ENCODE measurements around the gene SWAP70.

Gene SWAP70

GRCh38 chr11:9651899-9652748 is 11.8 kb upstream of the SWAP70 start:
- no peak for ATAC-seq

GRCh38 chr11:9653871-9654270 is 10.0 kb upstream of the SWAP70 start:
- no peak for ATAC-seq

- no peak for ATAC-seq
These were observed 7.0 kb upstream of the SWAP70 start for GRCh38 chr11:9656864-9657263.

- no peak for ATAC-seq
These were observed 6.3 kb upstream of the SWAP70 start for GRCh38 chr11:9657531-9657930.

GRCh38 chr11:9660886-9661285 is 3.0 kb upstream of the SWAP70 start:
- ATAC-seq = no peak

GRCh38 chr11:9662273-9662672 is 1.6 kb upstream of the SWAP70 start:
- no peak for ATAC-seq

GRCh38 chr11:9664276-9665171 is 647 bp downstream of the SWAP70 start:
- ATAC-seq = peak; percentile 34 to 47

- ATAC-seq = no peak
These were observed 1.9 kb downstream of the SWAP70 start for GRCh38 chr11:9665749-9666148.

- no peak for ATAC-seq
These were observed 6.1 kb downstream of the SWAP70 start for GRCh38 chr11:9669954-9670353.

- ATAC-seq = no peak
These were observed 8.5 kb downstream of the SWAP70 start for GRCh38 chr11:9672288-9672916.

- no peak for ATAC-seq
These were observed 9.0 kb downstream of the SWAP70 start for GRCh38 chr11:9672918-9673317.

- no peak for ATAC-seq
These were observed 11.8 kb downstream of the SWAP70 start for GRCh38 chr11:9675691-9676090.

- ATAC-seq = no peak
These were observed 14.1 kb downstream of the SWAP70 start for GRCh38 chr11:9677951-9678350.

- no peak for ATAC-seq
These were observed 14.7 kb downstream of the SWAP70 start for GRCh38 chr11:9678576-9678975.

GRCh38 chr11:9680028-9680427 is 16.2 kb downstream of the SWAP70 start:
- no peak for ATAC-seq

GRCh38 chr11:9681583-9682372 is 17.9 kb downstream of the SWAP70 start:
- ATAC-seq = peak; percentile 24 to 51

GRCh38 chr11:9687711-9688477 is 24.0 kb downstream of the SWAP70 start:
- ATAC-seq = no peak

- ATAC-seq = peak; percentile 89
These were observed 25.0 kb downstream of the SWAP70 start for GRCh38 chr11:9688716-9689511.

- ATAC-seq = no peak
These were observed 25.8 kb downstream of the SWAP70 start for GRCh38 chr11:9689721-9690120.

- peak; percentile 57 for ATAC-seq
These were observed 28.0 kb downstream of the SWAP70 start for GRCh38 chr11:9691865-9692264.

- no peak for ATAC-seq
These were observed 28.8 kb downstream of the SWAP70 start for GRCh38 chr11:9692691-9693090.

Data from activated CD4-positive, CD25-positive, alpha-beta regulatory T cell treated with anti-CD3 and anti-CD28 coated beads, Interleukin-2, amount 50 U/mL, for 24 hours (primary cell).